Epidermal melanocyte (primary cell): ENCODE results near the gene AOAH.

ENCODE experiments used
- DNase-seq: peaks from one replicate; pipeline ENCODE4 v3.0.0; 2011; ENCODE audit warnings: low spot score; ENCODE audit not compliant: insufficient read length

The AOAH gene

DNA sequence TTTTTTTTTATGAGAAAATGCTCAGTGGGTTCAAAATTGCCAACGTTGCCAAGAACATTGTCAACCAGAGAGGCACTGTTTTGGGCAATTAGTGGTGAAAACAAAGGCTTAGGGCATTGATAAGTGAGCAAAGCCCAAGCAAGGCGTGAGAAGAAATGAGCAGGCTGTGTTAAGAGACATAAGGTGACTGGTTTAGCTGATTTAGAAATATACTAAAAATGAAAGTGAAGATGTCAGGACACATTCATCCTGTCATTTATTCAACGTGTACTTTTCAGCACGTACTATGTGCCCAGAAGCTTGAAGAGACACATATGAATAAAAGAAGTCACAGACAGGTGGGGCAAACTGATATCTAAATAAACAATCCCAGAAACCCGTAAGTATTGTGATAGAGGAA, 31.8 kb downstream of the AOAH start:
- DNase-seq, result no peak

DNA sequence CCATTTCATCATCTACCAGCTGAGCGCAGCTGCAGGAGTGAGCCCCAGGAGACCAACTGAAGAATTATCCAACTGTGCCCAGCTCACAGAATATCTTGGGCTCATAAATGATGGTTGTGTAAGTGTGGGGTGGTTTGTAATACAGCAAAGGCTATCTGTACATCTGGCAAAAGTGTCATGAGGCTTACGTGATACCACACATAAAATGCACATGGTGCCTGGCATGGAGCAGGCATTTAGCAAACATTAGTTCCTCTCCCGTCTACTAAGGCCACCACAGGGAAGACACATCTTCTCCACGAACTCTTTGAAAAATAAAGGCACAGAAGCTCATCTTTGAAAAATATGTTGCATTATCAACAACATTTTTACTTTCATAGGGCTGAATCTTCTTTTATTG, 32.3 kb downstream of the AOAH start:
- DNase-seq, result no peak

DNA sequence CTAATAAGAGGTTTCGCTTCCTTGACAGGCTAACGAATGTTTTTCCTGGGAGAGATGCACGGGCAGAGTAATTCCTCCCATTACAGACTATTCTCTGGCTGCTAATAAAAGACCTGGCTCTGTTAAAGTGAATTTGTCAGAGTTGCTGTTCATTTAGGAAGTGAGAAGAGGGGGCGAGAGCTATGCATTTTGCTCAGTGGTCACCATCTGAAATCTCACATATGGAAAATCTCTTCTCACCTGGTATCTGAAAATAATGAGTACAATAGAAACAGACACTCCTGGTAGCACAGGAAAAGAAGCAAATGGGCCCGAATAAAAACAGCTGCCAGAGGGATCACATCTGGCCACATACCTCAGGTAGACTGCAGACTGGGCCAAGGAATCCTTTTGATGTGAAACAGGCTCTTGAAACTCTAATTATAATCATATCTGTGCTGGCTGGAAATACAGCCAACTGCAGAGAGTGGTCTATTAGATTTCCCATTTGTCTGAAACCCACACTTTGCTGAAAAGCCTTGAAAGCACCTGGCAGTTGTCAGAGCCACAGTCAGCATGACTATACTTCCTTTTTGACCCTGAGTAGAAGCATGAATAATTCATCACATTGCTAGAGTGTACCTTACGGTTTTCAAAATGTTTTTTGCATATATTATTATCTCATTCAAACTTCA, 33.6 kb downstream of the AOAH start:
- DNase-seq, result no peak

DNA sequence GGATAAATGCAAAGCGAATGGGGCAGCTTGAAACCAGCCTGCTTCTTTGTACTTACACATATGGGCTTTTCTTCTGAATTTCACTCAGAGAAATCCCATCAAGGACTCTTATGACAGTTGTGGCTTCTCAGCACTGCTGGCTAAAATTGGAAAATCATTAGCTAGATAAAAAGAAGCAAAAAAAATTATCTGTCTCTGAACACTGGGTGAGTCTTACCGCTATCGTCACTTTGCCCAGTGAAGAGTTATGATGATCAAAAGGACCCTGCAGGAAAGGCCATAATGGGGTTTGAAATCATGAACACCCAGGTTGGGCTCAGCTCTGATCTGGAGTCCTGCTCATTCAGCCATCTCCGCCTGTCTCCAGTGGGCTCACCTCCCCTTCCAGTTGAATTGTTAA, 34.3 kb downstream of the AOAH start:
- DNase-seq, result no peak

GRCh38 chr7:36686499-36686898, 37.8 kb downstream of the AOAH start:
- DNase-seq, result no peak

DNA sequence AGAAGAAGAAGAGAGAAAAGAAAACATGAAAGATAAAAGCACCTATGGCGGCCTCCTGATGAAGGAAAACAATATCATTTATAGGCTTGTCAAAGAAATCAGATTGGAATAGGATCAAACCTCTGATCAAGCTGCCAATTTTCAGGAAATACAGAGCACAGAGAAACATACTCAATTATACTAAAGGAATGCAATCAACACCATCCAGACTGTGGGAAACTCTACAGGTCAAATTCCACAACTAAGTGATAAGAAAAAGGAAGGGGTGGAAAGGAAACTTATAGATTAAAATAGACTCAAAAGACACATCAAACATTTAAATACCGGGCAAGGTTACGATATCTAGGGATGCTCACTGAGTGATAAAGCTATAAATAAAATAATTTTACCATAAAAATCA, 39.3 kb downstream of the AOAH start:
- DNase-seq, result no peak

- DNase-seq, result no peak
Measured at GRCh38 chr7:36683695-36684357, 40.5 kb downstream of the AOAH start.

DNA sequence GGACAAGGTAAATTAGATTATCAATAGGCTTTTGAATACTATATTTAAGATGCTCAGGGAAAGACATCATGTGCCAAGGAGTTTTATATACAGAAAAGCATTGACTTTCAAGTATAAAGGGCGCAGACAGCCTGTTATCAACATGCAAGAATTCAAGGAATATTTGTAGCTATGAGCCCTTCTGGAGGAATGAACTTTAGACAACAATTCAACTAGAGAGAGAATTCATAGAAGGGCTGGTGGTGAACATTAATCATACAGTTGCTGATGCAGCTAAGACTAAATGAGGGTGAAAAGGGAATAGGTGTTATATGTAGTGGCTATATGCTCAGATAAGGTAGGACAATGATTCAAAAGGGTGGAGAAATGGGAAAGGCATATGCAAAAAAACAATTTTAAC, 41.2 kb downstream of the AOAH start:
- no peak for DNase-seq

GRCh38 chr7:36682102-36682501, 42.2 kb downstream of the AOAH start:
- DNase-seq, result no peak

DNA sequence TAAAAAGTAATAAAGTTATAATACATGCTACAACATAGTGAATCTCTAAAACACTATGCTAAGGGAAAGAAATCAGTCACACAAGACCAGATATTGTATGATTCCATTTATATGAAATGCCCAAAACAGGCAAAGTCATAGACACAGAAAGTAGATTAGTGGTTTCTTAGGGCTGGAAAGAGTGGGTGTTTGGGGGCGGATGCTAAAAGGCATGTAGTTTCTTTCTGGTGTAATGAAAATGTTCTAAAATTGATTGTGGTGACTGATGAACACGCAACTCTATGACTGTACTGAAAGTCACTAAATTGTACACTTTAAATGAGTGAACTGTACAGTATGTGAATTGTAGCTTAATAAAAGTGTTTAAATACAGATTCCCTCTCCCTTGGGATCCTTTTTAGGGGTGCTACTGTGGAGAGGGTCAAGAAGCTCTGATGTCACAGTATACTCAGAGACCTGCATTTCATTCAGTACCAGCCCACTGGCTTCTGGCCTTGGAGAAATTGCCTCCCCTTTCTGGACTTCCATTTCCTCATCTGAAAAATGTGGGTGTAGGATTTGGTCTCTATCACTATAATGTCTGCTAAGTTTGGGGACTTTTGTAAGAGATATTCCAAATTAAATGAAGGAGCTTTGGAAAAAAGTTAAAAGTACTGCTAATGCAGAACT, 46.4 kb downstream of the AOAH start:
- DNase-seq, result no peak

GRCh38 chr7:36673703-36674102, 50.6 kb downstream of the AOAH start:
- DNase-seq, result no peak

DNA sequence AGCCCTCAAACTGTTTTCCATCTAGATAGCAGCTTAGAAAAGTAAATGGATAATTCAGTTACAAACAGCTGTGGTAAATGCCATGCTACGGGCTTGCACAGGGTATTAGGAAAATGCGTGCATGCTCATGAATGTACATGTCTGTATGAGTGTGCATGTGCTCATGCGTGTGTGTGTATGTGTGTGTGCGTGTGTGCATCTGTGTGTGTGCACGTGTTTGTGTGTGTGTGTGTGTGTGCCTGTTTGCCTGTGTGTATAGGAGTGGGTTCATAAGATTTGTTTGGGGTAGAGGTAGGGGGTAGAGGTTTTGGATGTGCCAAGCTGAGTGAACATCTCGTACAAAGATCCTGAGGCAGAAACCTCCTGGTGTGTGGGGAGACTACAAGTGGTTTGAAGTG, 52.9 kb downstream of the AOAH start:
- DNase-seq, result no peak

DNA sequence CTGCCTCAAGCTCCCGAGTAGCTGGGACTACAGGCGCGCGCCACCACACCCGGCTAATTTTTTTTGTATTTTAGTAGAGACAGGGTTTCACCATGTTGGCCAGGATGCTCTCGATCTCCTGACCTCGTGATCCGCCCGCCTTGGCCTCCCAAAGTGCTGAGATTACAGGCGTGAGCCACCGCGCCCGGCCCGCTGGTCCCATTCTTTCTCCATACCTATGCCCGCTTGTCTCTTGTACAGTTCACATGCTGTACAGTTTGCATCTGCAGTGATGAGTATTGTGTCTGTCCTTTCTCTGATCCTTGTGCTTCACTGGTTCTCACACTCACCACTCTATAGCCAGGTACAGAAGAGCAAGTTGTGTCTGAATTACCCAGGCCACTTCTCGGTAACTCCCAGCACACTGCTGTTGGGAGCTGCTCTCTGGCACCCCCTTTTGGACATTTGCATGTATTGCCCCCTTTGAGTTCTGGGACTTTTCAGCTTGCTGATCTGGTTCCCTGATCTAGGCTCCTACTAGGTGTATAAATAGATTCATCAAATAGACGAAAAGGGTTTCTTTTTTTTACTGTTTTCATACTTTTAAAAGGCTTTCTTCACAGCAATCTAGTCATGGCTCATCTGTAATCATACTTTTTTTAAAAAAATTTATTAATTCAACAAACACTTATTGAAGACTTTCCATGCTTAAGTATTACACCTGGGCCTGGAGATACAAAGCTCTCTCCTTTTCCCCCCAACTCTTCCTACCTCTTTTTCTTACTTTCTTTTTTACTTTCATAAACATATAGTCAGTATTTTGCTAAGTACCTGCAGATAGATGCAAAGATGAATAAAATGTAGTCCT, 53.5 kb downstream of the AOAH start:
- no peak for DNase-seq

DNA sequence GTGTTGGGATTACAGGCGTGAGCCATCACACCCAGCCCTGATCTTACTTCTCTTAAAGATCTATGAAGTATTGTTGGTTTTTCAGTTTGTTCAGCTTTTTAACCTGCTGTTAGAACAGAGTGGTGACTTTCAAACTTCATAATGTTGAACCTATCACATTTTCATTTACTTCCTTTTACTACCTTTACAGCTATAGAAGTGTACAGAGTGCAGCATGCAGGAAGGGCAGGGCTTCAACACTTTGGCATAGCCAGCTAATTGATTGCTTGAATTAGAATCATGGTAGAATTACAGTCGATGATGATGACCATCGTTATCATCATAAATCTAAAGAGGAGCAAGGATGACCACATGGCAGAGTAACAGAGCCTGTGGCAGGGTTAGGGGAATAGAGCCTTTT, 55.5 kb downstream of the AOAH start:
- no peak for DNase-seq

DNA sequence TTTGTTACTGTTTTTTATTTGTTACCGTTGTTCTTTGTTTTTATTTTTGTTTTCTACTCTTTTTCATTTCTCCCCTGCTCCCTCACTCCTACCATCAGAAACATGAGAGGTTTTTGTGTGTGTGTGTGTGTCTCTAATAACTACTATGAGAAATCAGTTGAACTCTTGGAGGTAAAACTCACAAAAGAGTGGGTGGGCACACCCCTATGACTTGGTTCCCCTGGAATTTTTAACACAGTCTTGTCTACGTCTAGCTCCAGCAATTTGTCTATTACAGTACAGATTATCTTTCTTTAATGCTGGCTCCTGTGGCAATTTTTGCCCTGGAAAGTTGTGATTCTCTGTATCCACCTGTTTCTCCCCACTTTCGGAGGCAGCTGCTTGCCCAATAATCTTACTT, 56.2 kb downstream of the AOAH start:
- DNase-seq, result no peak

GRCh38 chr7:36667007-36667745, 57.1 kb downstream of the AOAH start:
- no peak for DNase-seq

GRCh38 chr7:36663481-36663880, 60.8 kb downstream of the AOAH start:
- no peak for DNase-seq

DNA sequence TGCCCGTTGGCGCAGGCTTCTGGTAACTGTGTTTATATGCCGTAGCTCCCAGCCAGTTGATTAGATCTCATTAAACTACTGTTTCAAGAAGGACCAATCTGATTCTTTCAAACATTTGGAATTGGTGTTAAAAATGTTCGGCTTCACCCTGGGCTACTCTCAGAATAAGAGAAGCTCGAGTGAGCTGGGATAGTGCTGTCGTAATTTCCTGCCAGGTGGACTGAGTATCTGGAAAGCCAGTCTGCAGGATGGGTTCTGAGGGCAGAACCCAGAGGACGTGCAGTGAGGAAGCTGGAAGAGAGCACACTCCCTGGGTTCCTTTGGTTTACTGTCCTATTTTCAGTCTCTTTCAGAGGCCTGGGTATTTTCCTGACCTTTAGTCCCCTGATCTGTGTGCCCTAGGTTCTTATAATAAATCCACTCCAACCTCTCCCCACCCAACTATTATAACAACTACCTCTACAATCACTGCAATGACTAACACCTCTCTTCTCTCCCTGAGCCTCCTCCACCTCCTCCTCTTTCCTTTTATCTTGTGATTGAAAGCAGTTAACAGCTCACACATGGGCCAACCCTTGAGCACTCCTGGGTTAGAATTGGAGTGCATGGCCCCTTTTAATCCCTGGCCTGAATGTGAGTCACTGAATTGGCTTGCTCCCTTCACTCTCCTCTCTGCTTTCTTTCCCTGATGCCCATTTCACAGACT, 63.0 kb downstream of the AOAH start:
- no peak for DNase-seq

DNA sequence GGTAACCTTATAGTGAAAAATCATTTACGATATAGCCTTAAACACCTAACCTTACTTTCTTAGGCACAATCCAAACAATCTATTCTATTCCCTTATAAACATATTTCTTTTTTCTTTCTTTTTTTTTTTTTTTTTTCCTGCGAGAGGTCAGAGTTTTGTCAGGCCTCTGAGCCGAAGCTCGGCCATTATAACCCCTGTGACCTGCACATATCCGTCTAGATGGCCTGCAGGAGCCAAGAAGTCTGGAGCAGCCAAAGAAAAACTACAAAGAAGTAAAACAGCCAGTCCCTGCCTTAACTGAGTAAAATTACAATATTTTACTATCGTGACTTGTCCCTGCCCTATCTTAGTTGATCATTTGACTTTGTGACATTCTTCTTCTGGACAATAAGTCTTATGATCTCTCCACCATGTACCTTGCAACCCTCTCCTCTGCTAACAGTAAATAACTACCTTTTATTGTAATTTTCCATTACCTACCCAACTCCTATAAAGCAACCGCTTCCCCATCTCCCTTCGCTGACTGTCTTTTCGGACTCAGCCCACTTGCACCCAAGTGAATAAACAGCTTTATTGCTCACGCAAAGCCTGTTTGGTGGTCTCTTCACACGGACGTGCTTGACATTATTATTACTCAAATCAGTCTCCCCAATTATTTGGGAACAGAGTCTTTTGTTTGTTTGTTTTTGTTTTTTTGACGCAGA, 64.5 kb downstream of the AOAH start:
- DNase-seq, result no peak

GRCh38 chr7:36659172-36659516, 65.2 kb downstream of the AOAH start:
- no peak for DNase-seq
